H1 (cell line): ENCODE measurements around the gene MIXL1. TPM values are rescaled to one million over a fixed set of nuclear protein-coding genes. Genes with fewer than 3 reads are reported as not detected.

Source experiments
- BRCA1 ChIP-seq: IDR thresholded peaks from 2 replicates; pipeline ENCODE4 v1.6.1; 2012; ENCODE audit warnings: low read depth, low read length, improper control_type of control experiment
- CBX5 ChIP-seq: fragments of 300-800, 300-1000 bp; sonication (generic); IDR thresholded peaks from 2 replicates; pipeline ENCODE4 v1.7.1; 2016; ENCODE audit warnings: antibody characterized with exemption, low read length, low read depth
- CTBP2 ChIP-seq: IDR thresholded peaks from 2 replicates; pipeline ENCODE4 v1.7.0; 2011; ENCODE audit warnings: borderline replicate concordance, mild to moderate bottlenecking, moderate library complexity, mixed read lengths, low read length; ENCODE audit not compliant: insufficient read depth, insufficient read length
- EGR1 ChIP-seq: IDR thresholded peaks from 2 replicates; pipeline ENCODE4 v1.6.1; 2011; ENCODE audit warnings: low read depth, low read length, borderline replicate concordance
- JUN ChIP-seq: IDR thresholded peaks from 2 replicates; pipeline ENCODE4 v1.6.1; 2011; ENCODE audit warnings: low read depth, mild to moderate bottlenecking, improper control_type of control experiment, low read length
- KDM5A ChIP-seq: fragments of 200-600 bp; IDR thresholded peaks from 2 replicates; pipeline ENCODE4 v1.7.1; 2012; ENCODE audit warnings: mild to moderate bottlenecking, low read length, inconsistent platforms, mixed read lengths
- SP2 ChIP-seq: IDR thresholded peaks from 2 replicates; pipeline ENCODE4 v1.6.1; 2012; ENCODE audit warnings: mild to moderate bottlenecking, low read length, inconsistent platforms
- TEAD4 ChIP-seq: IDR thresholded peaks from 2 replicates; pipeline ENCODE4 v1.6.1; 2012; ENCODE audit warnings: low read depth, low read length, inconsistent platforms, mixed read lengths
- polyA plus RNA-seq, 7 experiments: library from polyadenylated mRNA; depleted of rRNA in 3 of 7; stranded (reverse) in 5 of 7; unstranded in 2 of 7; fragments of >200 nt in 5 of 7; fragments of 200-250 nt in 2 of 7; gene quantifications; 1 replicate in 5 of 7; 2 replicates in 1 of 7; 4 replicates in 1 of 7; pipeline versions ENCODE4 v1.2.1 to v1.2.3, GENCODE V29; 2011 to 2013; ENCODE audit warnings: missing spikeins in 2 of 7, mixed read lengths in 2 of 7
- total RNA-seq: library from RNA; stranded (reverse); fragmentation: NEBNext Ultra II Directional; extraction: Animal tissue kit (Norgen Biotek cat#: 25700); gene quantifications from 2 replicates; pipeline ENCODE4 v1.2.1, GENCODE V29; 2021
- TF ChIP-seq, protein P1 (sequence below): fragments of 300-600 bp; sonication (generic); IDR thresholded peaks from 2 replicates; pipeline ENCODE4 v1.7.1; 2012; ENCODE audit warnings: low read length, moderate library complexity, mild to moderate bottlenecking, inconsistent platforms; ENCODE audit not compliant: insufficient replicate concordance
- TF ChIP-seq, protein P2 (sequence below): IDR thresholded peaks from 2 replicates; pipeline ENCODE4 v1.6.1; 2012; ENCODE audit warnings: inconsistent platforms

Gene MIXL1
- total and polyA plus RNA-seq, 2 of the 8 experiments (the other 6 are each of a cell fraction or from before 2014, with no cell fraction given): 1.5 to 1.8 TPM

- TF ChIP-seq, protein P1, sequence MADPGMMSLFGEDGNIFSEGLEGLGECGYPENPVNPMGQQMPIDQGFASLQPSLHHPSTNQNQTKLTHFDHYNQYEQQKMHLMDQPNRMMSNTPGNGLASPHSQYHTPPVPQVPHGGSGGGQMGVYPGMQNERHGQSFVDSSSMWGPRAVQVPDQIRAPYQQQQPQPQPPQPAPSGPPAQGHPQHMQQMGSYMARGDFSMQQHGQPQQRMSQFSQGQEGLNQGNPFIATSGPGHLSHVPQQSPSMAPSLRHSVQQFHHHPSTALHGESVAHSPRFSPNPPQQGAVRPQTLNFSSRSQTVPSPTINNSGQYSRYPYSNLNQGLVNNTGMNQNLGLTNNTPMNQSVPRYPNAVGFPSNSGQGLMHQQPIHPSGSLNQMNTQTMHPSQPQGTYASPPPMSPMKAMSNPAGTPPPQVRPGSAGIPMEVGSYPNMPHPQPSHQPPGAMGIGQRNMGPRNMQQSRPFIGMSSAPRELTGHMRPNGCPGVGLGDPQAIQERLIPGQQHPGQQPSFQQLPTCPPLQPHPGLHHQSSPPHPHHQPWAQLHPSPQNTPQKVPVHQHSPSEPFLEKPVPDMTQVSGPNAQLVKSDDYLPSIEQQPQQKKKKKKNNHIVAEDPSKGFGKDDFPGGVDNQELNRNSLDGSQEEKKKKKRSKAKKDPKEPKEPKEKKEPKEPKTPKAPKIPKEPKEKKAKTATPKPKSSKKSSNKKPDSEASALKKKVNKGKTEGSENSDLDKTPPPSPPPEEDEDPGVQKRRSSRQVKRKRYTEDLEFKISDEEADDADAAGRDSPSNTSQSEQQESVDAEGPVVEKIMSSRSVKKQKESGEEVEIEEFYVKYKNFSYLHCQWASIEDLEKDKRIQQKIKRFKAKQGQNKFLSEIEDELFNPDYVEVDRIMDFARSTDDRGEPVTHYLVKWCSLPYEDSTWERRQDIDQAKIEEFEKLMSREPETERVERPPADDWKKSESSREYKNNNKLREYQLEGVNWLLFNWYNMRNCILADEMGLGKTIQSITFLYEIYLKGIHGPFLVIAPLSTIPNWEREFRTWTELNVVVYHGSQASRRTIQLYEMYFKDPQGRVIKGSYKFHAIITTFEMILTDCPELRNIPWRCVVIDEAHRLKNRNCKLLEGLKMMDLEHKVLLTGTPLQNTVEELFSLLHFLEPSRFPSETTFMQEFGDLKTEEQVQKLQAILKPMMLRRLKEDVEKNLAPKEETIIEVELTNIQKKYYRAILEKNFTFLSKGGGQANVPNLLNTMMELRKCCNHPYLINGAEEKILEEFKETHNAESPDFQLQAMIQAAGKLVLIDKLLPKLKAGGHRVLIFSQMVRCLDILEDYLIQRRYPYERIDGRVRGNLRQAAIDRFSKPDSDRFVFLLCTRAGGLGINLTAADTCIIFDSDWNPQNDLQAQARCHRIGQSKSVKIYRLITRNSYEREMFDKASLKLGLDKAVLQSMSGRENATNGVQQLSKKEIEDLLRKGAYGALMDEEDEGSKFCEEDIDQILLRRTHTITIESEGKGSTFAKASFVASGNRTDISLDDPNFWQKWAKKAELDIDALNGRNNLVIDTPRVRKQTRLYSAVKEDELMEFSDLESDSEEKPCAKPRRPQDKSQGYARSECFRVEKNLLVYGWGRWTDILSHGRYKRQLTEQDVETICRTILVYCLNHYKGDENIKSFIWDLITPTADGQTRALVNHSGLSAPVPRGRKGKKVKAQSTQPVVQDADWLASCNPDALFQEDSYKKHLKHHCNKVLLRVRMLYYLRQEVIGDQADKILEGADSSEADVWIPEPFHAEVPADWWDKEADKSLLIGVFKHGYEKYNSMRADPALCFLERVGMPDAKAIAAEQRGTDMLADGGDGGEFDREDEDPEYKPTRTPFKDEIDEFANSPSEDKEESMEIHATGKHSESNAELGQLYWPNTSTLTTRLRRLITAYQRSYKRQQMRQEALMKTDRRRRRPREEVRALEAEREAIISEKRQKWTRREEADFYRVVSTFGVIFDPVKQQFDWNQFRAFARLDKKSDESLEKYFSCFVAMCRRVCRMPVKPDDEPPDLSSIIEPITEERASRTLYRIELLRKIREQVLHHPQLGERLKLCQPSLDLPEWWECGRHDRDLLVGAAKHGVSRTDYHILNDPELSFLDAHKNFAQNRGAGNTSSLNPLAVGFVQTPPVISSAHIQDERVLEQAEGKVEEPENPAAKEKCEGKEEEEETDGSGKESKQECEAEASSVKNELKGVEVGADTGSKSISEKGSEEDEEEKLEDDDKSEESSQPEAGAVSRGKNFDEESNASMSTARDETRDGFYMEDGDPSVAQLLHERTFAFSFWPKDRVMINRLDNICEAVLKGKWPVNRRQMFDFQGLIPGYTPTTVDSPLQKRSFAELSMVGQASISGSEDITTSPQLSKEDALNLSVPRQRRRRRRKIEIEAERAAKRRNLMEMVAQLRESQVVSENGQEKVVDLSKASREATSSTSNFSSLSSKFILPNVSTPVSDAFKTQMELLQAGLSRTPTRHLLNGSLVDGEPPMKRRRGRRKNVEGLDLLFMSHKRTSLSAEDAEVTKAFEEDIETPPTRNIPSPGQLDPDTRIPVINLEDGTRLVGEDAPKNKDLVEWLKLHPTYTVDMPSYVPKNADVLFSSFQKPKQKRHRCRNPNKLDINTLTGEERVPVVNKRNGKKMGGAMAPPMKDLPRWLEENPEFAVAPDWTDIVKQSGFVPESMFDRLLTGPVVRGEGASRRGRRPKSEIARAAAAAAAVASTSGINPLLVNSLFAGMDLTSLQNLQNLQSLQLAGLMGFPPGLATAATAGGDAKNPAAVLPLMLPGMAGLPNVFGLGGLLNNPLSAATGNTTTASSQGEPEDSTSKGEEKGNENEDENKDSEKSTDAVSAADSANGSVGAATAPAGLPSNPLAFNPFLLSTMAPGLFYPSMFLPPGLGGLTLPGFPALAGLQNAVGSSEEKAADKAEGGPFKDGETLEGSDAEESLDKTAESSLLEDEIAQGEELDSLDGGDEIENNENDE: no peak
- TF ChIP-seq CBX5 (no peak), BRCA1 (no peak), EGR1 (peak; percentile 76; the same call in 1 of the 2 replicates), CTBP2 (no peak), JUN (no peak), SP2 (no peak), KDM5A (no peak; the same call in 1 of the 2 replicates), TEAD4 (no peak)
- TF ChIP-seq, protein P2, sequence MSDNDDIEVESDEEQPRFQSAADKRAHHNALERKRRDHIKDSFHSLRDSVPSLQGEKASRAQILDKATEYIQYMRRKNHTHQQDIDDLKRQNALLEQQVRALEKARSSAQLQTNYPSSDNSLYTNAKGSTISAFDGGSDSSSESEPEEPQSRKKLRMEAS: peak; percentile 15; the same call in 1 of the 2 replicates
These were observed 37.1 kb upstream of the MIXL1 start, which contains the start of gene ACBD3 (continued) for GRCh38 chr1:226186124-226187018.
